HCT116 (cell line): ENCODE measurements around the gene LRATD1. TPM values are rescaled to one million over a fixed set of nuclear protein-coding genes. Genes with fewer than 3 reads are reported as not detected.

Experiments
- ATAC-seq: fragments of 200-7000 bp; cut with Tn5 transposase; 2 replicates; pipeline ENCODE4 v1.9.1; 2020; ENCODE audit warnings: mild to moderate bottlenecking, moderate library complexity
- BruUV-seq: library from RNA; stranded (reverse); fragments of 400-500 nt; replicated peaks from 2 replicates; lab custom pipeline; 2021; lab: Mats Ljungman, UMichigan
- CTCF ChIA-PET: fragments of 300-600 bp; sonication (Branson Sonifier 250); formaldehyde crosslinking; loops from one replicate; lab custom pipeline; 2021; ENCODE audit warnings: antibody characterized with exemption; lab: Charles Lee
- POLR2A ChIA-PET: fragments of 300-600, 350-600 bp; sonication (Branson Sonifier 250); formaldehyde crosslinking; loops from one replicate; lab custom pipeline; 2021; ENCODE audit warnings: antibody characterized with exemption; lab: Charles Lee
- RAD21 ChIA-PET, 2 experiments: fragments of 300-600 bp; sonication (Branson Sonifier 250); formaldehyde crosslinking; loops; one replicate each; lab custom pipeline; 2023; ENCODE audit warnings: low total read pairs in 2 of 2; ENCODE audit not compliant: uncharacterized antibody in 2 of 2, unreplicated experiment in 2 of 2, low non-redundant PET in 1 of 2; lab: Charles Lee
- DNase-seq: peaks from one replicate; pipeline ENCODE4 v3.0.0-alpha.2; 2010; ENCODE audit warnings: low read depth, low spot score
- H2AFZ ChIP-seq: fragments of 200-600 bp; shearing (Covaris generic), sonication (generic); 2 replicates; pipeline ENCODE4 v1.6.1; 2017; ENCODE audit warnings: low read depth, mixed run types, mixed read lengths, antibody characterized with exemption, low read length; ENCODE audit not compliant: poor library complexity, severe bottlenecking
- H3K27ac ChIP-seq: 2 replicates; pipeline ENCODE4 v1.5.1; 2012; ENCODE audit warnings: low read depth, low read length
- H3K27me3 ChIP-seq: fragments of 200-600 bp; sonication (generic); 2 replicates; pipeline ENCODE4 v1.6.1; 2016; ENCODE audit warnings: mixed run types, low read length, mixed read lengths; ENCODE audit not compliant: insufficient read depth
- H3K36me3 ChIP-seq, 2 experiments: fragments of 200-500 bp in 1 of 2; fragments of 200-600 bp in 1 of 2; sonication (Bioruptor generic) in 1 of 2; sonication (generic) in 1 of 2; 2 replicates each; pipeline versions ENCODE4 v1.5.1 to v1.6.1; 2014 to 2016; ENCODE audit warnings: low read length in 2 of 2, inconsistent platforms in 1 of 2, mixed read lengths in 1 of 2, mixed run types in 1 of 2; ENCODE audit not compliant: insufficient read depth in 2 of 2, control insufficient read depth in 1 of 2
- H3K4me1 ChIP-seq, 2 experiments: fragments of 200-600 bp in 1 of 2; sonication (generic) in 1 of 2; 2 replicates each; pipeline versions ENCODE4 v1.5.1 to v1.6.1; 2012 to 2017; ENCODE audit warnings: low read length in 2 of 2, inconsistent platforms in 1 of 2, mild to moderate bottlenecking in 1 of 2, mixed read lengths in 1 of 2, mixed run types in 1 of 2, moderate library complexity in 1 of 2; ENCODE audit not compliant: insufficient read depth in 2 of 2, control insufficient read depth in 1 of 2
- H3K4me2 ChIP-seq: fragments of 200-600 bp; sonication (generic); 2 replicates; pipeline ENCODE4 v1.6.1; 2017; ENCODE audit warnings: mixed run types, low read length, mixed read lengths
- H3K4me3 ChIP-seq, 2 experiments: fragments of 200-600 bp in 1 of 2; sonication (generic) in 1 of 2; replicated peaks in 1 of 2; 2 replicates each; pipeline ENCODE4 v1.5.1; 2011 to 2016; ENCODE audit warnings: low read length in 2 of 2, control low read depth in 1 of 2, low read depth in 1 of 2, mild to moderate bottlenecking in 1 of 2, mixed read lengths in 1 of 2, mixed run types in 1 of 2
- H3K79me2 ChIP-seq: fragments of 200-600 bp; sonication (generic); 2 replicates; pipeline ENCODE4 v1.6.1; 2017; ENCODE audit warnings: mild to moderate bottlenecking, mixed run types, low read length, moderate library complexity, mixed read lengths; ENCODE audit not compliant: insufficient read depth
- H3K9ac ChIP-seq: fragments of 200-600 bp; sonication (generic); 2 replicates; pipeline ENCODE4 v1.6.1; 2016; ENCODE audit warnings: low read length, mixed read lengths
- H3K9me2 ChIP-seq: fragments of 200-600 bp; sonication (generic), shearing (Covaris generic); 2 replicates; pipeline ENCODE4 v1.6.1; 2017; ENCODE audit warnings: mixed run types, mild to moderate bottlenecking, moderate library complexity; ENCODE audit not compliant: insufficient read depth
- H3K9me3 ChIP-seq, 2 experiments: fragments of 200-500 bp in 1 of 2; fragments of 200-600 bp in 1 of 2; sonication (Bioruptor generic) in 1 of 2; sonication (generic) in 1 of 2; 2 replicates each; pipeline ENCODE4 v1.6.1; 2014 to 2017; ENCODE audit warnings: low read length in 2 of 2, mixed read lengths in 2 of 2, inconsistent platforms in 1 of 2, low read depth in 1 of 2, mild to moderate bottlenecking in 1 of 2, mixed run types in 1 of 2, moderate library complexity in 1 of 2; ENCODE audit not compliant: control insufficient read depth in 1 of 2, insufficient read depth in 1 of 2
- H4K20me1 ChIP-seq: fragments of 200-600 bp; sonication (generic), shearing (Covaris generic); 2 replicates; pipeline ENCODE4 v1.6.1; 2017; ENCODE audit warnings: mixed run types, mild to moderate bottlenecking, moderate library complexity; ENCODE audit not compliant: insufficient read depth
- CEBPB ChIP-seq: IDR thresholded peaks from 2 replicates; pipeline ENCODE4 v1.6.1; 2012; ENCODE audit warnings: low read depth
- EGR1 ChIP-seq: IDR thresholded peaks from 2 replicates; pipeline ENCODE4 v1.6.1; 2012; ENCODE audit warnings: low read depth
- ELF1 ChIP-seq: IDR thresholded peaks from 2 replicates; pipeline ENCODE4 v1.6.1; 2012; ENCODE audit warnings: low read depth, borderline replicate concordance
- EZH2 ChIP-seq: fragments of 200-600 bp; sonication (generic); IDR thresholded peaks from 2 replicates; pipeline ENCODE4 v1.6.1; 2017; ENCODE audit warnings: antibody characterized with exemption, mixed run types
- EZH2phosphoT487 ChIP-seq: fragments of 200-600 bp; IDR thresholded peaks from 2 replicates; pipeline ENCODE4 v1.6.1; 2018; ENCODE audit warnings: antibody characterized with exemption, borderline replicate concordance
- JUND ChIP-seq: IDR thresholded peaks from 2 replicates; pipeline ENCODE4 v1.6.1; 2012
- MAX ChIP-seq: IDR thresholded peaks from 2 replicates; pipeline ENCODE4 v1.6.1; 2012
- POLR2A ChIP-seq: IDR thresholded peaks from 2 replicates; pipeline ENCODE4 v1.7.0; 2011; ENCODE audit warnings: borderline replicate concordance; ENCODE audit not compliant: insufficient read depth, insufficient read length; ENCODE audit errors: extremely low read depth
- RAD21 ChIP-seq: IDR thresholded peaks from 2 replicates; pipeline ENCODE4 v1.6.1; 2012; ENCODE audit warnings: low read depth, mild to moderate bottlenecking
- REST ChIP-seq: IDR thresholded peaks from 2 replicates; pipeline ENCODE4 v1.6.1; 2012; ENCODE audit warnings: low read depth
- SP1 ChIP-seq: IDR thresholded peaks from 2 replicates; pipeline ENCODE4 v1.6.1; 2012; ENCODE audit warnings: low read depth
- SRF ChIP-seq: IDR thresholded peaks from 2 replicates; pipeline ENCODE4 v1.6.1; 2012; ENCODE audit warnings: low read depth
- TCF7L2 ChIP-seq: IDR thresholded peaks from 2 replicates; pipeline ENCODE4 v1.7.0; 2011; ENCODE audit warnings: borderline replicate concordance, inconsistent platforms; ENCODE audit not compliant: insufficient read depth, insufficient read length; ENCODE audit errors: extremely low read depth
- YY1 ChIP-seq: IDR thresholded peaks from 2 replicates; pipeline ENCODE4 v1.6.1; 2011; ENCODE audit warnings: low read length, low read depth, moderate library complexity, mild to moderate bottlenecking; ENCODE audit not compliant: insufficient replicate concordance; ENCODE audit errors: extremely low read depth
- ZBTB33 ChIP-seq: IDR thresholded peaks from 2 replicates; pipeline ENCODE4 v1.6.1; 2011; ENCODE audit warnings: mild to moderate bottlenecking, low read length, moderate library complexity; ENCODE audit not compliant: insufficient replicate concordance; ENCODE audit errors: extremely low read depth
- ZFX ChIP-seq: fragments of 450-650 bp; IDR thresholded peaks from 2 replicates; pipeline ENCODE4 v1.6.1; 2017
- intact Hi-C: fragments of 100-400 bp; cut with micrococcal nuclease; formaldehyde crosslinking; loops from 2 replicates; pipeline ENCODE4 v1.10.0; 2022
- total RNA-seq: library from RNA; stranded (reverse); gene quantifications from one replicate; pipeline ENCODE4 v1.2.1, GENCODE V29; 2021; ENCODE audit not compliant: unreplicated experiment

LRATD1 gene
- total RNA-seq, 1 experiment from 2014 or later, result 0.07 TPM

GRCh38 chr2:14628901-14629300 is 3.6 kb upstream of the LRATD1 start:
- Histone ChIP-seq H3K9me2 (no peaks in the 10 kb centered on the region), H3K9ac (no peak overlapping the region), H3K4me2 (no peak overlapping the region), H3K4me1 (no peaks in the 10 kb centered on the region), H4K20me1 (no peaks in the 10 kb centered on the region), H3K36me3 (no peaks in the 10 kb centered on the region), H3K27me3 (no peaks in the 10 kb centered on the region), H3K9me3 (peaks cover 0 to 3% of the 10 kb centered on the region in 2 experiments; a peak in 2 of 4 replicates), H3K27ac (no peak overlapping the region), H3K79me2 (no peaks in the 10 kb centered on the region), H3K4me3 (no peak overlapping the region), H2AFZ (no peak overlapping the region)
- no TSS peak for BruUV-seq
- ATAC-seq (no peak), DNase-seq (no peak)
- intact Hi-C loops, result no loop called here
- POLR2A ChIA-PET, result no interaction called here
- RAD21 ChIA-PET, result no interaction called here
- CTCF ChIA-PET, result no interaction called here
- TF ChIP-seq EZH2 (no peak), ZBTB33 (no peak), POLR2A (no peak), SP1 (no peak), SRF (no peak), YY1 (no peak), EGR1 (no peak), JUND (no peak)
- TF ChIP-seq, all 23 proteins: peak for 0

GRCh38 chr2:14631406-14632040 is 994 bp upstream of the LRATD1 start:
- DNase-seq (no peak), ATAC-seq (no peak)
- ChIA-PET RAD21 (no interaction called here), POLR2A (no interaction called here), CTCF (no interaction called here)
- Histone ChIP-seq H3K9ac (no peak overlapping the region), H3K27me3 (no peaks in the 10 kb centered on the region), H3K4me1 (no peaks in the 10 kb centered on the region), H2AFZ (no peak overlapping the region), H3K4me3 (no peak overlapping the region), H3K36me3 (no peaks in the 10 kb centered on the region), H3K4me2 (no peak overlapping the region), H4K20me1 (no peaks in the 10 kb centered on the region), H3K79me2 (no peaks in the 10 kb centered on the region), H3K9me3 (peaks cover 0 to 3% of the 10 kb centered on the region in 2 experiments; a peak in 2 of 4 replicates), H3K9me2 (no peaks in the 10 kb centered on the region), H3K27ac (no peak overlapping the region)
- no TSS peak for BruUV-seq
- TF ChIP-seq ELF1 (no peak), CEBPB (no peak), POLR2A (no peak), REST (no peak), MAX (no peak), TCF7L2 (no peak), RAD21 (no peak), SP1 (no peak), EZH2phosphoT487 (no peak), ZFX (no peak)
- intact Hi-C loops, result no loop called here
